GM03348 (cell line): Measurements from ENCODE around the gene NKX2-8.
"Not testable (repeated sequence)": the region's sequence is repeated elsewhere in the genome, so short reads cannot be mapped to it uniquely, and the experiment has no call there.

Source experiments
- DNase-seq: peaks from one replicate; pipeline ENCODE4 v3.0.0; 2012; ENCODE audit warnings: low spot score

The NKX2-8 gene

GRCh38 chr14:36580141-36580855 lies 2.1 kb downstream of the NKX2-8 start:
- DNase-seq: no peak

GRCh38 chr14:36579573-36580140 lies 2.8 kb downstream of the NKX2-8 start:
- DNase-seq: no peak

DNA sequence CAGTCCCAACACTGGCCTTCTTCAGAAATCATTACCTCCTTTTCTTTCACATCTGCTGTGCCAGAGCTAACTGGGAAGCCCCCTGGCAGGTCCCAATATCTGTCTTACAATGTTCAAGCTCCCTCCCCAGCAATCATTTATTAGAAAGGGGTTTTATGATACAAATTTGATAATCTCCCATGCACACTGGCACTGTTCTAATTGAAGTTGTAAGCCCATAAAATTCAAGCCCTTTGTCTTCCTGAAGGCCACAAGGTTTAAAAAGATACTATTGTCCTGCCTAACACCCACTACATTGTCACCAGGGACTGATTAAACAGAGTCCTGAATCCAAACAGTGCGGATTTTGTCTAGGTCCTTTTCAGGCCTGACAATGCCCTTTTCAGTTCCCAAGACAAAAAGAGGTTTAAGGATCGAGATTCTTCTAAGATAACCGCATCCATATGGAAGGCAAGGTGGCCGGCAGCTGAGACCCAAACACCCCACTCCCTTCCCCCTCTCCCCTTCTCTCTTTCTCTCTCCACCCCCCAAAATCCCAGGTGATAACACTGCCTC lies 3.3 kb downstream of the NKX2-8 start:
- DNase-seq: no peak

GRCh38 chr14:36570065-36570464 lies 12.3 kb downstream of the NKX2-8 start:
- no peak for DNase-seq

GRCh38 chr14:36556811-36557433 lies 25.5 kb downstream of the NKX2-8 start:
- peak; percentile 75 for DNase-seq

DNA sequence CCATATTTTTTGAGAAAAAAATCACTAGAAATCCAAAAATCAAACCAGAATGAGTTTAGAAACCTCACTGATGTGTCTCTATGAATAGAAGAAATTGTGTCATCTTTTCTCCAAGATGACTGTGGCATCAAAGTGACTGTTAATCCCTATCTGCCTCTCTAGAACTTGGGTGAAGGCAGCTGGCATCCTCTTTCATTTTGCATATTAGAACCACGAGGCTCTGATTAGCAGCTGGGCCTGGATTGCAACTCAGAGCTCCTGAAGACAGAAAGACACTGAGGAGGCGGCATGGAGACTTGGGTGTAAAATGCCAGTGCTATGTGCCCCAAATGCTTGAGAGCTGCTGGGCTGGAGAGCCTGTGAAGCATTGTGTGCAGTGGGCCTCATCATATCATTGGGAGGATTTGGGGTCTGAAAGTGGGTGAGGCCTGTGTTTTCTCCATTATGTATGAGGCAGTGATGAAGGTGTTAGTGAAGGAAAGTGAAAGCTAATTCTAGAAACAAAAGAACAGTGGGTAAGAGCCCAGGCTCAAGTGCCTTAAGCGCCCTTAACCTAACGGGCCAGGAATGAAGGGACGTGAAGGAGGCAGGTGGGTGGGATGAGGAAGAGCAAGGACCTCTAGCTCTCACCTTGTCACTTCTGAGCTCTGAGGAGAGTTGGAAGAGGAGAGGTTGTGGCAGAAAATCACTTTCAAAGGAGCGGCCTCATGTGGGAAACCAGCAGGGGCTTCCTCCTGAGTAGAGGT lies 26.2 kb downstream of the NKX2-8 start:
- DNase-seq: no peak

GRCh38 chr14:36553656-36554260 lies 28.7 kb downstream of the NKX2-8 start:
- DNase-seq: peak; percentile 72

GRCh38 chr14:36550899-36551298 lies 31.5 kb downstream of the NKX2-8 start:
- no peak for DNase-seq

DNA sequence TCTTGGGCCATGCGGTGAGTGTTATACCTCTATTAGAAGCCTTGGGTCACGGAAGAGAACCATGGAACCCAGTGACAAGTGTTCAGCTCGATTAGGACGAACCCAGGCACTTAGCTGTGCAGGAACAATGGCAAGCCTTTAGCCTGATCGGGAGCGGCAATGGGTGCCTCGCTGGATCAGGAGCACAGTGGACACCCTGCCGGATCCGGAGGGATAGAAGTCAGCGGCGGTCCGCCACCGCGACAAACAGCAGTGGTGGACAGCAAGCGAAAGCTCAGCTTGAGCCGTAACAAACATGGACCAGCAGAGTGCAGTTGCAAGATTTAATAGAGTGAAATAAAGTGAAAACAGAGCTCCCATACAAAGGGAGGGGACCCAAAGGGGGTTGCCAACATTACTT lies 38.1 kb downstream of the NKX2-8 start:
- DNase-seq: not testable (repeated sequence)

- DNase-seq: no peak
Measured at GRCh38 chr14:36538051-36538450, 44.4 kb downstream of the NKX2-8 start.
